ENCODE data around the gene FRMPD1. TPM values are rescaled to one million over a fixed set of nuclear protein-coding genes. Genes with fewer than 3 reads are reported as not detected.
A peak's percentile ranks its signal among the peaks of the same experiment; 100 is the strongest.

Gene FRMPD1
- total and polyA plus RNA-seq, 3 donors from 2014 or later = 15.9 to 67.3 (median 48.0) TPM

DNA sequence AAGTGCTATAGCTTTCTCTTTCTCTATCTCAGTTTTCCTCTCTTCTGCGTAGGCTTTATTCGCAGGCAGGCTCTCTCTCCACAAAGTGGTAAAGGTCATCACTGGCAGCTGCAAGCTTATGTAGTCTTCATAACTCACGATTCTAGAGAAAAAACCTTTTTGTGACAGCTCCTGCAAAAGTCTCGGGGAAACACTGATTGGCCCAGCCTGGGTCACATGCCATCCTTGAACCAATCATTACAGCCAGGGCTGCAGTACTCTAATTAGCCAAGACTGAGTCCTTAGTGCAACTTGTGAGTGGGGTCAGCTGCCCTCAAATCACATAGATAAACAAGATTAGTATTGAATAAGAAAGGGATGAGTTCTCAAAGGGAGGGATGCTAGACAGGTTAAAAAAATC is 18.3 kb upstream of the FRMPD1 start:
- no peaks in the 10 kb centered on the region for H3K27me3 ChIP-seq
- 59 to 76% methylated on average over 4 of the region's 4 CpGs for WGBS, 2 donors
- intact Hi-C loops (cut with DNase I; ENCODE audit: low total_unique reads) = no loop called here
- H3K4me3 ChIP-seq = no peak overlapping the region
- no peak overlapping the region for H3K27ac ChIP-seq
- no peaks in the 10 kb centered on the region for H3K4me1 ChIP-seq
- no peak for TF ChIP-seq POLR2A (IDR thresholded peaks at IDR 0.05)
- TF ChIP-seq, protein P1, sequence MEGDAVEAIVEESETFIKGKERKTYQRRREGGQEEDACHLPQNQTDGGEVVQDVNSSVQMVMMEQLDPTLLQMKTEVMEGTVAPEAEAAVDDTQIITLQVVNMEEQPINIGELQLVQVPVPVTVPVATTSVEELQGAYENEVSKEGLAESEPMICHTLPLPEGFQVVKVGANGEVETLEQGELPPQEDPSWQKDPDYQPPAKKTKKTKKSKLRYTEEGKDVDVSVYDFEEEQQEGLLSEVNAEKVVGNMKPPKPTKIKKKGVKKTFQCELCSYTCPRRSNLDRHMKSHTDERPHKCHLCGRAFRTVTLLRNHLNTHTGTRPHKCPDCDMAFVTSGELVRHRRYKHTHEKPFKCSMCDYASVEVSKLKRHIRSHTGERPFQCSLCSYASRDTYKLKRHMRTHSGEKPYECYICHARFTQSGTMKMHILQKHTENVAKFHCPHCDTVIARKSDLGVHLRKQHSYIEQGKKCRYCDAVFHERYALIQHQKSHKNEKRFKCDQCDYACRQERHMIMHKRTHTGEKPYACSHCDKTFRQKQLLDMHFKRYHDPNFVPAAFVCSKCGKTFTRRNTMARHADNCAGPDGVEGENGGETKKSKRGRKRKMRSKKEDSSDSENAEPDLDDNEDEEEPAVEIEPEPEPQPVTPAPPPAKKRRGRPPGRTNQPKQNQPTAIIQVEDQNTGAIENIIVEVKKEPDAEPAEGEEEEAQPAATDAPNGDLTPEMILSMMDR (IDR thresholded peaks at IDR 0.05) = no peak
- H3K36me3 ChIP-seq (ENCODE audit: low read depth, missing control alignments) = no peaks in the 10 kb centered on the region
- no peak for DNase-seq
- H3K9me3 ChIP-seq = no peaks in the 10 kb centered on the region

DNA sequence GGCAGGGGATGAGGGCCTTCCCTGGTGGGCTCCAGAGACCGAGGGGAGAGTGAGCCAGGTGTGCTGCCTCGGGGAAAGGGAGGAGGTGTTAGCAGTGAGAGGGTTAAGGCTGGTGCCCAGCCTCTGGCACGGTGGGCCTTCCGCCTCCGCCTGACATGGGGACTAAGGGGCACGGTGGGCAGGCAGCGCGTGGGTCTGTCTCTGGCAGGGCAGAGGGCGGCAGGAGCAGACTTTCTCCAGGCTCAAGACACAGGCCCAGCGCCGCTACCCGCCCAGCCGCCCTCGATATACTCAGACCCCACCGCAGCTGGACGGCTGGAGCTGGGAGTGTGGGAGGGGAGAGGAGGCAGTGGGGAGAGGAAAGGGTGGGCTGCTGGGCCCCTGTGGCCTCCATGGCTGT is 14.9 kb upstream of the FRMPD1 start:
- intact Hi-C loops (cut with DNase I; ENCODE audit: low total_unique reads) = no loop called here
- H3K9me3 ChIP-seq = no peaks in the 10 kb centered on the region
- TF ChIP-seq POLR2A (IDR thresholded peaks at IDR 0.05) = no peak
- TF ChIP-seq, protein P1 (IDR thresholded peaks at IDR 0.05) = no peak
- H3K4me1 ChIP-seq = peaks cover 12% of the 10 kb centered on the region
- H3K4me3 ChIP-seq = peak overlapping the region in 1 of 2 donors; percentile 41
- H3K27me3 ChIP-seq = no peaks in the 10 kb centered on the region
- WGBS, 2 donors = 36 to 64% methylated on average over 10 to 16 of the region's 16 CpGs
- H3K27ac ChIP-seq = no peak overlapping the region
- DNase-seq = no peak
- no peaks in the 10 kb centered on the region for H3K36me3 ChIP-seq (ENCODE audit: low read depth, missing control alignments)

DNA sequence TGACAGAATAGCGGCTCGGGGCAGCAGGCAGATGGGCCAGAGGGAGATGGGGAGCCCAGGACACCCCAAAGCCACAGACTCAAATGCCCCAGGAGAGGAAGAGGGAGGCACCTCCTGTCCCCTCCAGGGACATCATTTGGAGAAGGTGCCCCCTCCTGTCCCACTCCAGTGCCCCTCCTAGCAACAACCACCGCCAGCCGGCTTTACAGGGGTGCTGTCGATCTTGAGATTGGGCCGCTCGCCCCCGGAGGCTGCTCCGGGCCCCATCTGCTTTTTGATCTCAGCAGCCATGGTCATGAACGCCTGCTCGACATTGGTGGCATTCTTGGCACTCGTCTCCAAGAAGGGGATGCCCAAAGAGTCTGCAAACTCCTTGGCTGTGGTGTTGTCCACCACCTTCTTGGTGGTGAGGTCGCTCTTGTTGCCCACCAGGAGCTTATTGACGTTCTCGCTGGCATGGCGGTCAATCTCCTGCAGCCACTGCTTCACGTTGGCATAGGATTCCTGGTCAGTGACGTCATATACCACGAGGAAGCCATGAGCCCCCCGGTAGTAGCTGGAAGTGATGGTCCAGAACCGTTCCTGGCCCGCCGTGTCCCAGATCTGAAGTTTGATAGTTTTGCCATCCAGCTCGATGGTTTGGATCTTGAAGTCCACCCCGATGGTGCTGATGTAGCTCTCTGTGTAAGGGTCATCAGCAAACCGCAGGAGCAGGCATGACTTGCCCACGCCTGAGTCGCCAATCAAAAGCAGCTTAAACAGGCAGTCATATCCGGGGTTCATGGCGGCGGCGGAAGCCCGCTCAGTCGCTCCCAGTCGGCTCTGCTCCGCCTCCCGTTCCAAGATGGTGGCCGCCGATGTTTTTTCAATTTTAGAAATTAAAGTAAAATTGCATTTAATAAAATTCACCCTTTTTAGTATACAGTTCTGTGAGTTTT is 14.0 kb upstream of the FRMPD1 start:
- H3K36me3 ChIP-seq (ENCODE audit: low read depth, missing control alignments) = no peaks in the 10 kb centered on the region
- 67 to 80% methylated on average over 29 to 39 of the region's 39 CpGs for WGBS, 2 donors
- intact Hi-C loops (cut with DNase I; ENCODE audit: low total_unique reads) = no loop called here

DNA sequence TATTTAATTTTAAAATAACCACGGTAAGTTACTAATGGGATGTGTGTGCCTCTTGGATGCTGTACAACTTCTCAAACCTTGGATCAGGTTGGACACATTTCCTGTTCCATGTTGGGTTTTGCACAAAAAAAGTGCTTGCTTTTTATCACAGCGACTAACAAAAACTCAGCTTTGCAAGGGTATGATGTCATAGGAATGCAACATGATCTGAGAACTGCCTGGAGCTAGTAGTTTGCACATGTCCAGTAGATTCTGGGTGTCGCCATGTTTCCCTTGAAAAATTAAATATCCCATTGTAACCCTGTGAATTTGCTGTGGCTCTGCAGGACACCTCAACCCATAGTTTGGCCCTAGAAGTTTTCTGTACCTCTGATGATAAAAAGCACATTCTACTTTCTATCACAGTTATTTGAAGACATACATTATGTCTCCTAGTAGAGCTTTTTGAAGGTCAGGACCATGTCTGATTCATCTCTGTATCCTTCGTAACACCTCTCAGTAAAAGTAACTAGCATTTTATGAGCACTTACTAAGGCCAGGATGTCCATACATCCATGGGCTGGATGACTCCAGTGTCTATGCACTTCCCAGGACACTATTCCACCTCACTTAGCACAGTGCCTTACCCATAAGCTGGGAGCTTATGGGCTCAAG is 11.5 kb upstream of the FRMPD1 start:
- 63 to 65% methylated on average over 3 to 4 of the region's 4 CpGs for WGBS, 2 donors

More for the DNA sequence above, 14.0 kb upstream of the FRMPD1 start:
- Histone ChIP-seq H3K4me1 (peaks cover 13% of the 10 kb centered on the region), H3K27me3 (no peaks in the 10 kb centered on the region), H3K4me3 (peak overlapping the region; percentile 29 to 41), H3K27ac (no peak overlapping the region), H3K9me3 (no peaks in the 10 kb centered on the region)
- DNase-seq = peak; percentile 54
- TF ChIP-seq, protein P1 (IDR thresholded peaks at IDR 0.05) = no peak
- no peak for TF ChIP-seq POLR2A (IDR thresholded peaks at IDR 0.05)

More for the DNA sequence above, 11.5 kb upstream of the FRMPD1 start:
- TF ChIP-seq, protein P1 (IDR thresholded peaks at IDR 0.05) = no peak
- TF ChIP-seq POLR2A (IDR thresholded peaks at IDR 0.05) = no peak
- intact Hi-C loops (cut with DNase I; ENCODE audit: low total_unique reads) = no loop called here
- Histone ChIP-seq H3K4me3 (no peak overlapping the region), H3K27me3 (no peaks in the 10 kb centered on the region), H3K27ac (peak overlapping the region in 1 of 2 donors; percentile 32), H3K9me3 (no peaks in the 10 kb centered on the region), H3K36me3 (ENCODE audit: low read depth, missing control alignments) (no peaks in the 10 kb centered on the region), H3K4me1 (peaks cover 18% of the 10 kb centered on the region)
- DNase-seq = no peak
